Measurements from ENCODE around the gene FGF13. TPM values are rescaled to one million over a fixed set of nuclear protein-coding genes. Genes with fewer than 3 reads are reported as not detected.

The FGF13 gene
- total RNA-seq (1 to 10 TPM in 5 of 10 donors, under 1 TPM in 5; 0.30 to 3.3 (median 1.00) TPM), polyA plus RNA-seq (1 to 10 TPM in 1 of 2 donors, under 1 TPM in 1; 0.90 to 1.2 TPM)
- long read RNA-seq, donor 1 = 0 reads
- long read RNA-seq, donor 2, full-length matches to known transcripts = 1 of 1 reads
- long read RNA-seq, donor 2, partial matches to known transcripts = 0 of 1 reads
- long read RNA-seq, donor 2, other reads (novel, unspliced or antisense) = 0 of 1 reads
- long read RNA-seq, donor 3, full-length matches to known transcripts = 1 of 2 reads
- long read RNA-seq, donor 3, partial matches to known transcripts = 0 of 2 reads
- long read RNA-seq, donor 3, other reads (novel, unspliced or antisense) = 1 of 2 reads

DNA sequence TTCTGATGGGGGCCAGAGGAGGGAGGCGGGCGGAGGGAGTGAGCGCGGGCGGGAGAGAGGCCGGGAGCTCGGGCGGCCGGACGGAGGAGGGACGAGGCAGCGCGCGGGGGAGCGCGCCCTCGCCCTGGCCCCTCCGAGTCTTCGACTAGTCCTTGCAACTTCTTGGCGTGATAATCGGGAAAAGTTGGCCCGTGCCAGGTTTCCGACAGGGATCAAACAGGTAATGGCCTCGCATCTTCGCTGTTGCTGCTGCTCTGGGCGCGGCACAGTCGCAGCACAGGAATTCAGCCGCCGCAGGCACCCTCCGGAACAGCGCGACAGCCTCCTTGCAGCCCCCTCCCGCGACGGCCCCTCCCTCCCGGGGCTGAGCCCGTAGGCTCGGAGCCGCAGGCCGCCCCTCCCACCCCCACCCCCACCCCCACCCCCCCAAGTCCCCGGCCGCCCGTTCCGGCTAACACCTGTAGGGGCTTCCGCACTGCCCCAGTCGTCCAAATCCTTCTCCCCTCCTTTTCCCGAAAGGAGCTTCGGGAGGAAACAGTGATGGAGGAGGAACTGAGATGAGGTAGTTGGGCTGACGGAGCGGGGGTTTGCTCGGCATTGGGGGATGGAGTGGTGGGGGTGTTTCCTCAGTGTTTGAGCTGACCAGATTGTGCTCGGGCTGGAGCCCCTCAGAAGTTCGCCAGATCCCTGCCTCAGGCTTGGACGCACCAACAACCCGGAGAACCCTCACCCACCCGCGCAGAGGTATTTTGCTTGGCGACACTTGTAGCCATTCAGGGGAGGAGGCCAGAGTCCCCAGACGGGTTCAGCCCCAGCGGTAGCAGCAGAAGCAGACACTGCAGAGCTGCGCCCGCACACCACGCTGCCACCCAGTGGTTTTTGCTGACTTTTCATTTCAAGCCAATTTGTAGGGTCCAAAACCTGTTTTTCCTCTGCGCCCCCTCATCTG is at the start of gene FGF13:
TSS of gene FGF13 (minus strand) at position 319 of the 949 bp plus-strand sequence. CDS start 714 bp downstream, outside the sequence.
- peaks cover 0 to 81% (median 4%) of the 10 kb centered on the region in 7 donors for H3K27me3 ChIP-seq
- H3K4me1 ChIP-seq = no peaks in the 10 kb centered on the region
- no peaks in the 10 kb centered on the region for H3K36me3 ChIP-seq
- H3K9me3 ChIP-seq = no peaks in the 10 kb centered on the region
- DNase-seq (peak; percentile 6 to 11), ATAC-seq (peak in 6 of 8 donors; percentile 55 to 83 (median 63))
- no peak within 1 kb of the TSS for H3K27ac ChIP-seq
- peak within 1 kb of the TSS in 9 of 10 donors; percentile 23 to 54 (median 44) for H3K4me3 ChIP-seq
- intact Hi-C loops (cut with DNase I) = no loop called here
- TF ChIP-seq, protein P1, sequence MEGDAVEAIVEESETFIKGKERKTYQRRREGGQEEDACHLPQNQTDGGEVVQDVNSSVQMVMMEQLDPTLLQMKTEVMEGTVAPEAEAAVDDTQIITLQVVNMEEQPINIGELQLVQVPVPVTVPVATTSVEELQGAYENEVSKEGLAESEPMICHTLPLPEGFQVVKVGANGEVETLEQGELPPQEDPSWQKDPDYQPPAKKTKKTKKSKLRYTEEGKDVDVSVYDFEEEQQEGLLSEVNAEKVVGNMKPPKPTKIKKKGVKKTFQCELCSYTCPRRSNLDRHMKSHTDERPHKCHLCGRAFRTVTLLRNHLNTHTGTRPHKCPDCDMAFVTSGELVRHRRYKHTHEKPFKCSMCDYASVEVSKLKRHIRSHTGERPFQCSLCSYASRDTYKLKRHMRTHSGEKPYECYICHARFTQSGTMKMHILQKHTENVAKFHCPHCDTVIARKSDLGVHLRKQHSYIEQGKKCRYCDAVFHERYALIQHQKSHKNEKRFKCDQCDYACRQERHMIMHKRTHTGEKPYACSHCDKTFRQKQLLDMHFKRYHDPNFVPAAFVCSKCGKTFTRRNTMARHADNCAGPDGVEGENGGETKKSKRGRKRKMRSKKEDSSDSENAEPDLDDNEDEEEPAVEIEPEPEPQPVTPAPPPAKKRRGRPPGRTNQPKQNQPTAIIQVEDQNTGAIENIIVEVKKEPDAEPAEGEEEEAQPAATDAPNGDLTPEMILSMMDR (IDR thresholded peaks at IDR 0.05) = peak in 6 of 9 donors; percentile 13 to 42 (median 24)
- 1% methylated on average over 23 to 62 of the region's 65 CpGs for WGBS, 2 donors

DNA sequence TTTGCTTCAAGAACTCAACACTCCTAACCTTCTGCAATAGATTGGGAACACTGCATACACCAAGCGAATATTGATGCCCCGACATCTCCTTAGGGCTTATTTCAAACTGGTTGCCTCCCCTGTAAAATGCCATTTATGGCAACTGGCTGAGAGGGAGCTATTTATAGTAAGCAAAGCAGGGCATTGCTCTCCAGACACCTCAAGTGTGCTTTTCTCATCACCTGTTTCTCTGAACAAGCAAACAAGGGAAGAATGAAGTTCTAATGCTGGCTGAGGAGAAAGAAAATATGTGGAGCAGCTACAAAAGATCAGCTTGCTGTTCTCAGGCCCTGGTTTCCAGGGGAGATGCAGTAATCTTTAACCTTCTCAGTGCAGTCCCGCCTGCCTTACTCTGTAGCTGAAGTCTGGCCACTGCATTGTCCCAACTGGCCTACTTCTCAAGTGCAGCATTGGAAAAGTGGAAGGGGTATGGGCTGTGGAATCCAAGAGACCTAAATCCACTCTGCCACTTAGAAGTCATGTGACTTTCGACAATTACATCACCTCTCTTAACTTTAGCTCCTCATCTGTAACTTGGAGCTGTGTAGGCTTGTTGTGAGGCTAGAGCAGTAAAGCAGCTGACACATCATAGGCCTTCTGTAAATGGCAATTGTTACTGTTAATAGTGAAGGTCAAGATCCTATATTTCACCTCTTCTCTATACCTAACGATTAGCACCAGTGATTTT is 47.9 kb upstream of the FGF13 start:
- Histone ChIP-seq H3K36me3 (no peaks in the 10 kb centered on the region), H3K4me3 (no peak overlapping the region), H3K4me1 (no peaks in the 10 kb centered on the region), H3K9me3 (no peaks in the 10 kb centered on the region), H3K27ac (no peak overlapping the region), H3K27me3 (peaks cover 0 to 43% (median 0%) of the 10 kb centered on the region in 7 donors)
- ATAC-seq (no peak), DNase-seq (no peak)
- intact Hi-C loops (cut with DNase I) = no loop called here
- WGBS, 2 donors = 74 to 75% methylated on average over 5 of the region's 5 CpGs
- TF ChIP-seq, protein P1 (IDR thresholded peaks at IDR 0.05) = no peak

DNA sequence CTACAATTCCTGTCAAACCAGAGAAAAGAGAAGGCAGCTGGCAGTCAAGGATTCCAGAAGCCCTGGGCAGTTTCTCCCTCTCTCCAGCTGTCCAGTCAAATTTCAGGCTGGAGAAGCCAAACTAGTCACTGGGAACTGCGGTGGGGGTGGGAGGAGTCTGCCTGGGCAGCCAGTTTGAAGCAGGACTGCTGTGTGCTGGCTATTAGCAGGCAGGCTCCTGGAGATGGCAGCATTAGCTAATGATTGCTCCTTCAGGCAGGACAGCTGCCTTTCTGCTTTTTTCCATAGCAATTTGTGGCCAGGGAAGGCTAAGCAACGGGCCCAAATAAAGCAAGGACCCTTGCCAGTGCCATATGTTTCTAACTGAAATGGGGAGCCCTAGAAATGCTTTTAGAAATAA is 44.7 kb upstream of the FGF13 start:
- H3K36me3 ChIP-seq = no peaks in the 10 kb centered on the region
- intact Hi-C loops (cut with DNase I) = no loop called here
- DNase-seq (peak; percentile 6 to 15), ATAC-seq (peak in 7 of 8 donors; percentile 51 to 77 (median 67))
- 6 to 7% methylated on average over 2 of the region's 2 CpGs for WGBS, 2 donors
- H3K9me3 ChIP-seq = no peaks in the 10 kb centered on the region
- no peaks in the 10 kb centered on the region for H3K4me1 ChIP-seq
- H3K4me3 ChIP-seq = no peak overlapping the region
- TF ChIP-seq, protein P1 (IDR thresholded peaks at IDR 0.05) = peak in 6 of 9 donors; percentile 15 to 41 (median 26)
- no peak overlapping the region for H3K27ac ChIP-seq
- peaks cover 0 to 55% (median 0%) of the 10 kb centered on the region in 7 donors for H3K27me3 ChIP-seq

DNA sequence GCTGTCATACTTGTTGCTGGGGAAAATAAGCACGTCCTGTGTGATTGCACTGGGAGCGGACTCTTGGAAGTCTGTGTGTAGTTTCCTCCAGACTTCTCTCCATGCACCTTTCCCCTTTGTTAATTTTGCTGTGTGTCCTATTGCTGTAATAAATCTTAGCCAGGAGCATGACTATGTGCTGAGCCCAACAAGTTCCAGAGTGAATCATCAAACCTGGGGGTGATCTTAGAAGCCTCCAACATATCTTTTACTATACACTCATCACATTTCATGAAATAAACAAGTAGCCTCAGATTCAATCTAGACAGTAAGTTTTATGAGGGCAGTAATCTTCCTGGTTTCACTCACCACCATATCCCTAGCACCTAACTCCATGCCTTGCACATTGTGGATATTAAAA is 43.3 kb upstream of the FGF13 start:
- no peaks in the 10 kb centered on the region for H3K4me1 ChIP-seq
- H3K9me3 ChIP-seq = no peaks in the 10 kb centered on the region
- H3K4me3 ChIP-seq = no peak overlapping the region
- ATAC-seq (no peak), DNase-seq (no peak)
- 75 to 100% methylated on average over 2 of the region's 2 CpGs for WGBS, 2 donors
- H3K27me3 ChIP-seq = peaks cover 0 to 58% (median 0%) of the 10 kb centered on the region in 7 donors
- H3K36me3 ChIP-seq = no peaks in the 10 kb centered on the region
- TF ChIP-seq, protein P1 (IDR thresholded peaks at IDR 0.05) = no peak
- intact Hi-C loops (cut with DNase I) = no loop called here
- no peak overlapping the region for H3K27ac ChIP-seq
